Transverse colon (tissue), 3 donors: ENCODE results near the gene ME3.
"Not testable (repeated sequence)": the region's sequence is repeated elsewhere in the genome, so short reads cannot be mapped to it uniquely, and the experiment has no call there.

Experiments
- POLR2A ChIP-seq: fragments of 450-650 bp; IDR thresholded peaks from one replicate; pipeline ENCODE4 v1.6.1; 2016; ENCODE audit warnings: antibody characterized with exemption, mild to moderate bottlenecking, moderate library complexity
- TF ChIP-seq, protein P1 (sequence below), 5 experiments: fragments of 200-600 bp in 3 of 5; fragments of 450-650 bp in 2 of 5; sonication (generic) in 3 of 5; IDR thresholded peaks; 1 replicate in 2 of 5; 2 replicates in 3 of 5; pipeline ENCODE4 v1.5.1; 2016 to 2017; ENCODE audit warnings: antibody characterized with exemption in 5 of 5, inconsistent platforms in 3 of 5, mild to moderate bottlenecking in 2 of 5, moderate library complexity in 1 of 5

GRCh38 chr11:86416951-86417350 is 255.5 kb downstream of the ME3 start:
- TF ChIP-seq, protein P1, sequence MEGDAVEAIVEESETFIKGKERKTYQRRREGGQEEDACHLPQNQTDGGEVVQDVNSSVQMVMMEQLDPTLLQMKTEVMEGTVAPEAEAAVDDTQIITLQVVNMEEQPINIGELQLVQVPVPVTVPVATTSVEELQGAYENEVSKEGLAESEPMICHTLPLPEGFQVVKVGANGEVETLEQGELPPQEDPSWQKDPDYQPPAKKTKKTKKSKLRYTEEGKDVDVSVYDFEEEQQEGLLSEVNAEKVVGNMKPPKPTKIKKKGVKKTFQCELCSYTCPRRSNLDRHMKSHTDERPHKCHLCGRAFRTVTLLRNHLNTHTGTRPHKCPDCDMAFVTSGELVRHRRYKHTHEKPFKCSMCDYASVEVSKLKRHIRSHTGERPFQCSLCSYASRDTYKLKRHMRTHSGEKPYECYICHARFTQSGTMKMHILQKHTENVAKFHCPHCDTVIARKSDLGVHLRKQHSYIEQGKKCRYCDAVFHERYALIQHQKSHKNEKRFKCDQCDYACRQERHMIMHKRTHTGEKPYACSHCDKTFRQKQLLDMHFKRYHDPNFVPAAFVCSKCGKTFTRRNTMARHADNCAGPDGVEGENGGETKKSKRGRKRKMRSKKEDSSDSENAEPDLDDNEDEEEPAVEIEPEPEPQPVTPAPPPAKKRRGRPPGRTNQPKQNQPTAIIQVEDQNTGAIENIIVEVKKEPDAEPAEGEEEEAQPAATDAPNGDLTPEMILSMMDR (IDR thresholded peaks at IDR 0.05): not testable (repeated sequence)
- not testable (repeated sequence) for TF ChIP-seq POLR2A
